GM12878 (cell line): ENCODE data around the gene C10orf67. TPM values are rescaled to one million over a fixed set of nuclear protein-coding genes. Genes with fewer than 3 reads are reported as not detected.
"Not testable (repeated sequence)": the region's sequence is repeated elsewhere in the genome, so short reads cannot be mapped to it uniquely, and the experiment has no call there.

Experiments
- ATAC-seq: fragments of 200-7000 bp; cut with Tn5 transposase; 3 replicates; pipeline ENCODE4 v1.9.1; 2020; ENCODE audit warnings: mild to moderate bottlenecking, moderate library complexity
- BruUV-seq: library from RNA; stranded (reverse); fragments of 400-500 nt; replicated peaks from 2 replicates; lab custom pipeline; 2021; lab: Mats Ljungman, UMichigan
- CTCF ChIA-PET: fragments of 300-600 bp; sonication (Branson Sonifier 250); formaldehyde crosslinking; extraction: SDS; loops from one replicate; lab custom pipeline; 2021; ENCODE audit warnings: inconsistent platforms; lab: Yijun Ruan, JAX
- POLR2A ChIA-PET: fragments of 350-600 bp; formaldehyde crosslinking; extraction: SDS; loops from one replicate; lab custom pipeline; 2021; ENCODE audit warnings: inconsistent platforms; lab: Charles Lee
- RAD21 ChIA-PET: fragments of 300-600 bp; sonication (Branson Sonifier 250); formaldehyde crosslinking; loops from one replicate; lab custom pipeline; 2023; ENCODE audit warnings: antibody characterized with exemption; ENCODE audit not compliant: unreplicated experiment; lab: Charles Lee
- SMC1A ChIA-PET: fragments of 300-600 bp; sonication (Branson Sonifier 250); formaldehyde crosslinking; loops from one replicate; lab custom pipeline; 2023; ENCODE audit not compliant: unreplicated experiment, uncharacterized antibody; lab: Charles Lee
- DNase-seq: peaks from one replicate; pipeline ENCODE4 v3.0.0-alpha.2; 2011; ENCODE audit warnings: low read depth, low spot score
- FAIRE-seq: peaks from 3 replicates; lab custom pipeline; 2011; peaks lifted over from hg19 to GRCh38; lab: Jason Lieb, UNC
- H2AFZ ChIP-seq: 2 replicates; pipeline ENCODE4 v1.6.0; 2011; ENCODE audit warnings: low read depth, low read length, control low read depth; ENCODE audit not compliant: control insufficient read depth
- H3K27ac ChIP-seq: 2 replicates; pipeline ENCODE4 v1.5.1; 2011; ENCODE audit warnings: control low read depth; ENCODE audit not compliant: control insufficient read depth, insufficient read depth
- H3K27me3 ChIP-seq, 2 experiments: replicated peaks in 1 of 2; 2 replicates each; pipeline versions ENCODE4 v1.6.0 to v1.6.1; 2011; ENCODE audit warnings: low read length in 1 of 2; ENCODE audit not compliant: control insufficient read depth in 2 of 2, insufficient read depth in 2 of 2
- H3K36me3 ChIP-seq, 2 experiments: 2 replicates each; pipeline ENCODE4 v1.5.1; 2011; ENCODE audit warnings: low read length in 1 of 2; ENCODE audit not compliant: control insufficient read depth in 2 of 2, insufficient read depth in 2 of 2
- H3K4me1 ChIP-seq: 2 replicates; pipeline ENCODE4 v1.6.1; 2011; ENCODE audit warnings: mild to moderate bottlenecking, low read length, moderate library complexity, mixed read lengths; ENCODE audit not compliant: control insufficient read depth, insufficient read depth
- H3K4me2 ChIP-seq: 2 replicates; pipeline ENCODE4 v1.6.0; 2011; ENCODE audit warnings: control low read depth; ENCODE audit not compliant: control insufficient read depth, insufficient read depth
- H3K4me3 ChIP-seq: fragments of 200-600 bp; sonication (generic); 2 replicates; pipeline ENCODE4 v1.5.1; 2016
- H3K79me2 ChIP-seq: 2 replicates; pipeline ENCODE4 v1.6.0; 2011; ENCODE audit warnings: low read length; ENCODE audit not compliant: control insufficient read depth, insufficient read depth
- H3K9ac ChIP-seq: 2 replicates; pipeline ENCODE4 v1.8.0; 2011; ENCODE audit warnings: low read length, control low read depth, mixed read lengths; ENCODE audit not compliant: control insufficient read depth, insufficient read depth
- H3K9me3 ChIP-seq: replicated peaks from 3 replicates; pipeline ENCODE4 v1.5.1; 2011; ENCODE audit warnings: mild to moderate bottlenecking, low read length; ENCODE audit not compliant: control insufficient read depth, insufficient read depth
- H4K20me1 ChIP-seq: 2 replicates; pipeline ENCODE4 v1.6.0; 2011; ENCODE audit not compliant: control insufficient read depth, insufficient read depth
- TCF3 ChIP-seq: IDR thresholded peaks from 2 replicates; pipeline ENCODE4 v1.6.1; 2012; ENCODE audit warnings: low read depth, mild to moderate bottlenecking, low read length, borderline replicate concordance; ENCODE audit not compliant: insufficient read depth
- whole genome bisulfite sequencing: methylation state at CpG from one replicate; pipeline ENCODE4 v1.1.6; 2016; ENCODE audit warnings: low lambda C conversion rate; ENCODE audit not compliant: insufficient replicate concordance, insufficient coverage; ENCODE audit errors: missing lambda C conversion rate; 5-methylcytosine and 5-hydroxymethylcytosine counted together
- in situ Hi-C: fragments of 300-500 bp; cut with MboI; formaldehyde crosslinking; loops from 9 replicates; pipeline ENCODE4 v1.14.3; 2018; ENCODE audit warnings: mixed read lengths
- intact Hi-C: fragments of 100-400 bp; cut with micrococcal nuclease; formaldehyde crosslinking; loops from one replicate; pipeline ENCODE4 v1.14.2; 2022; ENCODE audit not compliant: unreplicated experiment
- polyA plus RNA-seq, 11 experiments: library from polyadenylated mRNA; depleted of rRNA in 4 of 11; unstranded in 6 of 11; stranded (reverse) in 5 of 11; fragments of >200 nt; fragmentation: Nextera tagmentation in 4 of 11; fragmentation: Illumina TruSeq in 1 of 11; extraction: Ambion mirVana in 4 of 11; extraction: Trizol in 1 of 11; gene quantifications; 1 replicate in 1 of 11; 2 replicates in 10 of 11; pipeline versions ENCODE4 v1.2.1 to v1.2.3, GENCODE V29; 2011 to 2016; ENCODE audit warnings: inconsistent platforms in 2 of 11, missing spikeins in 2 of 11, low read depth in 1 of 11
- total RNA-seq, 4 experiments: library from RNA; depleted of rRNA in 3 of 4; stranded (reverse); fragments of >200 nt in 3 of 4; fragmentation: Illumina TruSeq in 1 of 4; extraction: Trizol in 1 of 4; gene quantifications; 2 replicates each; pipeline versions ENCODE4 v1.2.1 to v1.2.3, GENCODE V29; 2013 to 2021

Gene C10orf67
- total and polyA plus RNA-seq, 10 of the 15 experiments (the other 5 are each of a cell fraction or from before 2014, with no cell fraction given), result 0.06 TPM; not detected in 9

DNA sequence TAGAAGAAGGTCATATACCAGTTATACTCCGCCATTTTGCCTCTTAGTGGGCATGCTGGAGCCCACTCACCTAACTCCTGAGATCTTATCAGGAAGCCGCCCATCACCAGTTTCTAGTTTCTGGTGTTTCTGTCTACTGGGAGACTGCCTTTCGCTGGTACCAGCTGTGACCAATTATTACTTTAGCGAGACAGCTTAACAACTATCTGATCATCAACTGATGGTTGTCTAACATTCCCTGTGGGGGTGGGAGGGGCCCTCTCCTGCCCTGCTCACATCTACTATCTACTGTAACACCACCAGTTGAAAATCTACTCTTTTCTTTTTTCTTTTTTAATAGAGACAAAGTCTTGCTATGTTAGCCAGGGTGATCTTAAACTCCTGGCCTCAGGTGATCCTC, 46.2 kb upstream of the C10orf67 start:
- H3K79me2 ChIP-seq, result no peaks in the 10 kb centered on the region
- CTCF ChIA-PET, result interaction anchor here (1.0 kb wide), 1 partner anchor 11 kb away, joined by 3 read pairs; no protein-coding TSS in a partner anchor
- H3K27ac ChIP-seq, result no peak overlapping the region
- BruUV-seq, result no TSS peak
- no peaks in the 10 kb centered on the region; the same call in 2 of the 3 replicates for H3K9me3 ChIP-seq
- no peak overlapping the region for H3K4me3 ChIP-seq
- no peaks in the 10 kb centered on the region for H4K20me1 ChIP-seq
- TF ChIP-seq TCF3, result no peak
- FAIRE-seq (no peak), DNase-seq (no peak), ATAC-seq (no peak)
- H3K9ac ChIP-seq, result no peak overlapping the region
- 55% methylated on average over 4 of the region's 4 CpGs for WGBS
- no peaks in the 10 kb centered on the region for H3K27me3 ChIP-seq
- no peaks in the 10 kb centered on the region for H3K36me3 ChIP-seq
- POLR2A ChIA-PET, result no interaction called here
- H2AFZ ChIP-seq, result no peak overlapping the region
- H3K4me1 ChIP-seq, result no peaks in the 10 kb centered on the region
- RAD21 ChIA-PET, result no interaction called here
- intact Hi-C loops (no loop called here), in situ Hi-C loops (no loop called here)
- no peak overlapping the region for H3K4me2 ChIP-seq
- SMC1A ChIA-PET, result no interaction called here

GRCh38 chr10:23390408-23390807, 45.8 kb upstream of the C10orf67 start:
- H3K4me2 ChIP-seq, H3K9ac ChIP-seq, H3K36me3 ChIP-seq, POLR2A ChIA-PET, SMC1A ChIA-PET, H3K79me2 ChIP-seq, DNase-seq, BruUV-seq, H3K4me3 ChIP-seq, RAD21 ChIA-PET, FAIRE-seq, in situ Hi-C loops, ATAC-seq, H4K20me1 ChIP-seq, intact Hi-C loops, H3K27me3 ChIP-seq, H3K9me3 ChIP-seq, H3K4me1 ChIP-seq, H3K27ac ChIP-seq, H2AFZ ChIP-seq, CTCF ChIA-PET: not testable (repeated sequence)
- WGBS, result 42% methylated on average over 10 of the region's 10 CpGs

GRCh38 chr10:23387516-23387915, 42.9 kb upstream of the C10orf67 start:
- H3K79me2 ChIP-seq, CTCF ChIA-PET, H3K9me3 ChIP-seq, in situ Hi-C loops, SMC1A ChIA-PET, H4K20me1 ChIP-seq, H3K27ac ChIP-seq, H3K4me2 ChIP-seq, H3K36me3 ChIP-seq, H3K9ac ChIP-seq, FAIRE-seq, H2AFZ ChIP-seq, POLR2A ChIA-PET, H3K27me3 ChIP-seq, RAD21 ChIA-PET, BruUV-seq, DNase-seq, intact Hi-C loops, H3K4me3 ChIP-seq, H3K4me1 ChIP-seq, ATAC-seq: not testable (repeated sequence)
- 71% methylated on average over 1 of the region's 3 CpGs for WGBS
